Measurements from ENCODE around the gene ATP2A1. TPM values are rescaled to one million over a fixed set of nuclear protein-coding genes. Genes with fewer than 3 reads are reported as not detected.
"Not testable (repeated sequence)": the region's sequence is repeated elsewhere in the genome, so short reads cannot be mapped to it uniquely, and the experiment has no call there.

ATP2A1 gene
- total RNA-seq, 1 experiment from 2014 or later = not detected

GRCh38 chr16:28935924-28936783, 57.9 kb downstream of the ATP2A1 start:
- peak; percentile 42 for DNase-seq (ENCODE audit: low read depth)

- no peak for DNase-seq (ENCODE audit: low read depth)
Observed at GRCh38 chr16:28936784-28937155, 58.5 kb downstream of the ATP2A1 start.

- no peak for DNase-seq (ENCODE audit: low read depth)
Observed at GRCh38 chr16:28937222-28937876, 59.1 kb downstream of the ATP2A1 start.

GRCh38 chr16:28938721-28939120, 60.4 kb downstream of the ATP2A1 start:
- DNase-seq (ENCODE audit: low read depth) = no peak

DNA sequence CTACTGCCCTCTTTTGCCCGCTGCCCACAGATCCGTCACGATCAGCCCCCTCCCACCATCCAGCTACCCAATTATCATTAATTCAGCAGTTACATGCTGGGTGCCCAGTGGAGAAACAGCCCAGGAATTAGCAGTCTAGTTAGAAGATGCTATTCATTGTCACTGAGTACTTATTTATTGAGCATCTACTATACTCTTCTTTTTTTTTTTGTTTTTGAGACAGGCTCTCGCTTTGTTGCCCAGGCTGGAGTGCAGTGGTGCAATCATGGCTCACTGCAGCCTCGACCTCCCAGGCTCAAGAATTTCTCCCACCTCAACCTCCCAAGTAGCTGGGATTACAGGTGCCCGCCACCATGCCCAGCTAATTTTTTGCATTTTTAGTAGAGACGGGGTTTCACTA, 61.5 kb downstream of the ATP2A1 start:
- not testable (repeated sequence) for DNase-seq (ENCODE audit: low read depth)

DNA sequence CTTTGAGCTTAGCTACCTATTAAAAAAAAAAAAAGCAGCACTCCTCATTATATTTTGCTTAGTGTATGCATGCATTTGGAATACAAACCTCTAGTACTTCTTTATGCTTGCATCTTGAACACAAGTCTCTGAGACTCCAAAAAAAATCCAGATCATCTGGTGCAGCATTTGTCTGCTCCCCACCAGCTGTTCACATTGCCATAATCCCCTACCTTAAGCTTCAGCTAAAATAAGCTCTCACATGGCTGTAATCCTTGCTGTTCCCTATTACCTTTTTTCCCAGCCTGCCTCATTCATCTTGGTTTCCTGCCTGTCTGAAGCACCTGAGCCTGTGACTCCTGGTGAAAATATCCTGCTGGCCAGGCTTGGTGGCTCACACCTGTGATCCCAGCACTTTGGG, 65.0 kb downstream of the ATP2A1 start:
- no peak for DNase-seq (ENCODE audit: low read depth)

- no peak for DNase-seq (ENCODE audit: low read depth)
Observed at GRCh38 chr16:28946681-28947080, 68.4 kb downstream of the ATP2A1 start.

GRCh38 chr16:28950648-28951409, 72.5 kb downstream of the ATP2A1 start, which contains the start of gene NFATC2IP:
TSS of gene NFATC2IP (plus strand) at chr16:28950937. CDS start at chr16:28951012, 75 bp downstream.
- peak; percentile 99 for DNase-seq (ENCODE audit: low read depth)

DNA sequence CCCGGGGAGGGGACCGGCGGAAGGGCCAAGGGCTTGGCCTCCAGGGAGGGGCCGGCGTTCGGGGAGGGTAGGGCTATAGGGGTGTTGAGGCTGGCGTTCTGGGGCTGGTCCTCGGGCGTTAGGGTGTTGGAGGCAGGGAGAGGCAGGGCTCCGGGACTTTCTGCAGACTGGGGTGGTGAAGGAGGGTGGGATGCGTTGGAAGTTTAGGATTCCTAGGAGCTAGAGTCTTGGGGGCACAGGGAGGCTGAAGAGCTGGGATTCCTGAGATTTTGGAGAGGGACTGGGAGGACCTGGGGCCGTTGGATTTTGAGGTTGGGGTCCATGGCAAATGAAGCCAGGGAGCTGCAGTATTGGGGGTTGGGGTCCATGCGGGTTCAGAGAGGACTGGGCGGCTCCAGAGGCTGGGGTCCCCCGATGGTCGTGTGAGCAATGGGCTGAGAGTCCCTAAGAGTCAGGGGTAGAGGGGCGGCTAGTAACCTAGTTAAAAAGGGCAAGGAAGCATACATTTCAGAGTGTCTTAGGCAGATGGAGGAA, 73.2 kb downstream of the ATP2A1 start:
- DNase-seq (ENCODE audit: low read depth) = peak; percentile 11

Other genes with a start within 250 kb of the ATP2A1 start
- not detected in 2 replicates for gene NPIPB8, start 240.4 kb upstream of the ATP2A1 start, total RNA-seq (2014; rRNA removed; shearing (Covaris generic))
- gene EIF3C, start 167.0 kb upstream of the ATP2A1 start, total RNA-seq (2014; rRNA removed; shearing (Covaris generic)) = 27.7 and 80.9 TPM in 2 replicates
- not detected in 2 replicates for gene NPIPB9, start 126.7 kb upstream of the ATP2A1 start, total RNA-seq (2014; rRNA removed; shearing (Covaris generic))
- 17.9 and 29.7 TPM in 2 replicates for gene ATXN2L, start 55.5 kb upstream of the ATP2A1 start, total RNA-seq (2014; rRNA removed; shearing (Covaris generic))
- 99.1 and 109 TPM in 2 replicates for gene TUFM, start 32.1 kb upstream of the ATP2A1 start, total RNA-seq (2014; rRNA removed; shearing (Covaris generic))
- 8.3 and 11.2 TPM in 2 replicates for gene SH2B1, start 14.6 kb upstream of the ATP2A1 start, total RNA-seq (2014; rRNA removed; shearing (Covaris generic))
- gene RABEP2, start 46.8 kb downstream of the ATP2A1 start, total RNA-seq (2014; rRNA removed; shearing (Covaris generic)) = 8.1 and 19.2 TPM in 2 replicates
- gene CD19, start 53.5 kb downstream of the ATP2A1 start, total RNA-seq (2014; rRNA removed; shearing (Covaris generic)) = not detected in 2 replicates
- gene NFATC2IP, start 72.4 kb downstream of the ATP2A1 start, total RNA-seq (2014; rRNA removed; shearing (Covaris generic)) = 15.7 and 15.9 TPM in 2 replicates
- 23.2 and 24.9 TPM in 2 replicates for gene SPNS1, start 96.3 kb downstream of the ATP2A1 start, total RNA-seq (2014; rRNA removed; shearing (Covaris generic))
- gene LAT, start 106.6 kb downstream of the ATP2A1 start, total RNA-seq (2014; rRNA removed; shearing (Covaris generic)) = 0.20 and 0.84 TPM in 2 replicates

All from RPMI7951 (cell line).